SK-N-SH treated with all-trans-retinoic acid at 6 μM for 48 hours (cell line): Measurements from ENCODE around the gene HSPA9.

ENCODE experiments used
- ATAC-seq: fragments of 200-7000 bp; cut with Tn5 transposase; 3 replicates; pipeline ENCODE4 v1.9.1; 2020; ENCODE audit warnings: mild to moderate bottlenecking, moderate library complexity
- ARNTL ChIP-seq: fragments of 450-650 bp; formaldehyde crosslinking; IDR thresholded peaks from 2 replicates; pipeline ENCODE4 v1.5.0; 2020; ENCODE audit warnings: low read depth, mild to moderate bottlenecking, moderate library complexity, borderline replicate concordance
- BACH2 ChIP-seq: fragments of 250-450 bp; sonication (Bioruptor Pico); IDR thresholded peaks from 2 replicates; pipeline ENCODE4 v1.9.0; 2021; ENCODE audit warnings: mild to moderate bottlenecking, borderline replicate concordance
- CREB5 ChIP-seq: fragments of 250-450 bp; sonication (Bioruptor Pico); IDR thresholded peaks from 2 replicates; pipeline ENCODE4 v1.5.1; 2020; ENCODE audit warnings: low read depth, mild to moderate bottlenecking, moderate library complexity
- CSDC2 ChIP-seq: fragments of 250-450 bp; sonication (Bioruptor Pico); IDR thresholded peaks from 2 replicates; pipeline ENCODE4 v1.5.0; 2020; ENCODE audit warnings: mild to moderate bottlenecking, moderate library complexity
- ESRRG ChIP-seq: fragments of 250-450 bp; sonication (Bioruptor Pico); IDR thresholded peaks from 2 replicates; pipeline ENCODE4 v1.6.1; 2021; ENCODE audit warnings: mild to moderate bottlenecking
- ISL1 ChIP-seq: fragments of 250-450 bp; sonication (Bioruptor Pico); IDR thresholded peaks from 2 replicates; pipeline ENCODE4 v2.1.2; 2022; ENCODE audit warnings: mild to moderate bottlenecking, moderate library complexity
- OSR1 ChIP-seq: fragments of 250-450 bp; sonication (Bioruptor Pico); IDR thresholded peaks from 2 replicates; pipeline ENCODE4 v1.8.0; 2022; ENCODE audit warnings: moderate library complexity, mild to moderate bottlenecking, inconsistent platforms
- POU6F1 ChIP-seq: fragments of 250-450 bp; sonication (Bioruptor Pico); IDR thresholded peaks from 2 replicates; pipeline ENCODE4 v1.8.0; 2021; ENCODE audit warnings: low read depth, mild to moderate bottlenecking, moderate library complexity, borderline replicate concordance
- PPARA ChIP-seq: fragments of 250-450 bp; sonication (Bioruptor Pico); IDR thresholded peaks from 2 replicates; pipeline ENCODE4 v1.5.0; 2020; ENCODE audit warnings: mild to moderate bottlenecking, borderline replicate concordance
- RARB ChIP-seq: fragments of 250-450 bp; sonication (Bioruptor Pico); IDR thresholded peaks from 2 replicates; pipeline ENCODE4 v1.8.0; 2021; ENCODE audit warnings: mild to moderate bottlenecking, moderate library complexity
- SNAI2 ChIP-seq: fragments of 250-450 bp; sonication (Bioruptor Pico); IDR thresholded peaks from 2 replicates; pipeline ENCODE4 v1.5.0; 2020; ENCODE audit warnings: mild to moderate bottlenecking, moderate library complexity
- TCF4 ChIP-seq: fragments of 250-450 bp; sonication (Bioruptor Pico); IDR thresholded peaks from 2 replicates; pipeline ENCODE4 v1.8.0; 2021; ENCODE audit warnings: mild to moderate bottlenecking, moderate library complexity, borderline replicate concordance
- TOX ChIP-seq: fragments of 250-450 bp; sonication (Bioruptor Pico); IDR thresholded peaks from 2 replicates; pipeline ENCODE4 v1.8.0; 2021; ENCODE audit warnings: mild to moderate bottlenecking, moderate library complexity, borderline replicate concordance
- TSHZ2 ChIP-seq: fragments of 250-450 bp; sonication (Bioruptor Pico); IDR thresholded peaks from 2 replicates; pipeline ENCODE4 v1.5.0; 2020; ENCODE audit warnings: mild to moderate bottlenecking, moderate library complexity
- ZC3H10 ChIP-seq: fragments of 250-450 bp; sonication (Bioruptor Pico); IDR thresholded peaks from 2 replicates; pipeline ENCODE4 v1.5.1; 2021; ENCODE audit warnings: mild to moderate bottlenecking, moderate library complexity
- ZFP3 ChIP-seq: fragments of 250-450 bp; sonication (Bioruptor Pico); IDR thresholded peaks from 2 replicates; pipeline ENCODE4 v1.5.0; 2020; ENCODE audit warnings: mild to moderate bottlenecking, moderate library complexity
- ZFP30 ChIP-seq: fragments of 450-650 bp; formaldehyde crosslinking; IDR thresholded peaks from 2 replicates; pipeline ENCODE4 v1.5.0; 2022; ENCODE audit warnings: mild to moderate bottlenecking, moderate library complexity
- ZNF565 ChIP-seq: fragments of 450-650 bp; formaldehyde crosslinking; conservative IDR thresholded peaks from 2 replicates; pipeline ENCODE4 v1.5.0; 2020; ENCODE audit warnings: low read depth, mild to moderate bottlenecking, moderate library complexity
- ZNF70 ChIP-seq: fragments of 450-650 bp; formaldehyde crosslinking; IDR thresholded peaks from 2 replicates; pipeline ENCODE4 v1.5.0; 2020; ENCODE audit warnings: mild to moderate bottlenecking, moderate library complexity
- ZNF8 ChIP-seq: fragments of 450-650 bp; formaldehyde crosslinking; IDR thresholded peaks from 2 replicates; pipeline ENCODE4 v1.5.0; 2020; ENCODE audit warnings: mild to moderate bottlenecking, moderate library complexity
- TF ChIP-seq, protein P1 (sequence below): fragments of 250-450 bp; sonication (Bioruptor Pico); IDR thresholded peaks from 2 replicates; pipeline ENCODE4 v1.8.0; 2020; ENCODE audit warnings: mild to moderate bottlenecking, moderate library complexity, borderline replicate concordance

The HSPA9 gene

DNA sequence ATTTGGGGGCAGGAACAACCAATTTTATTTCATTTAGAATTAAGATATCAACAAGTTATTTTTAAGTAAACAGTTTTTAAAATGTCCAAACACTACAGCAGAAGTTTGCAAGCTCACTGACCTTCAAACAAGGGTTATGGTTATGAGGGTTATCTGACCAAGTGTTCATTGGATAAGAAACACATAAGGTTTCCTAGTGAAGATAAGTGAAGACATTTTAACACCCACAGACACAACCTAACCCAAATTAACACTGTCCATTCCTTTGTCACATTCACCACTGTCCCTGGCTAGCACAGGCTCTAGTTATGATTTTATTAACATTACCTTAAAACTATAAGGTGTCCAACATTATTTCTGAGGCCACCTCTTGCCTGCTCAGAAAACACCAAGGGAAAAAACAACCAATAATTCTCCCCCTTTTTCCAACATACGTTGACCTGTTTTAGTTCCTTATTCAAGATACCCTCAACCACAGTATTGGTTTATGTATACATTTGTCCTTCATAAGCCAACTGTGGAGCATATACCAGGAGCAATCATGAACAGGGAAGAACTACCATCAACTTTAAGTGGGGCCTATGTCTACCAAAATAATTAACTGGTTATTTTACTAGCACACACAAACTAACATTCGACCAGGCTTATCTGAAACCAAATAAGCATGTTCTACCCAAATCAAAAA, 36.1 kb downstream of the HSPA9 start (continued):
- TF ChIP-seq SNAI2 (CRISPR knock-in tag) = no peak
- TF ChIP-seq, protein P1, sequence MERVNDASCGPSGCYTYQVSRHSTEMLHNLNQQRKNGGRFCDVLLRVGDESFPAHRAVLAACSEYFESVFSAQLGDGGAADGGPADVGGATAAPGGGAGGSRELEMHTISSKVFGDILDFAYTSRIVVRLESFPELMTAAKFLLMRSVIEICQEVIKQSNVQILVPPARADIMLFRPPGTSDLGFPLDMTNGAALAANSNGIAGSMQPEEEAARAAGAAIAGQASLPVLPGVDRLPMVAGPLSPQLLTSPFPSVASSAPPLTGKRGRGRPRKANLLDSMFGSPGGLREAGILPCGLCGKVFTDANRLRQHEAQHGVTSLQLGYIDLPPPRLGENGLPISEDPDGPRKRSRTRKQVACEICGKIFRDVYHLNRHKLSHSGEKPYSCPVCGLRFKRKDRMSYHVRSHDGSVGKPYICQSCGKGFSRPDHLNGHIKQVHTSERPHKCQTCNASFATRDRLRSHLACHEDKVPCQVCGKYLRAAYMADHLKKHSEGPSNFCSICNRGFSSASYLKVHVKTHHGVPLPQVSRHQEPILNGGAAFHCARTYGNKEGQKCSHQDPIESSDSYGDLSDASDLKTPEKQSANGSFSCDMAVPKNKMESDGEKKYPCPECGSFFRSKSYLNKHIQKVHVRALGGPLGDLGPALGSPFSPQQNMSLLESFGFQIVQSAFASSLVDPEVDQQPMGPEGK (CRISPR knock-in tag) = no peak
- TF ChIP-seq, all 23 proteins: peak for 0

DNA sequence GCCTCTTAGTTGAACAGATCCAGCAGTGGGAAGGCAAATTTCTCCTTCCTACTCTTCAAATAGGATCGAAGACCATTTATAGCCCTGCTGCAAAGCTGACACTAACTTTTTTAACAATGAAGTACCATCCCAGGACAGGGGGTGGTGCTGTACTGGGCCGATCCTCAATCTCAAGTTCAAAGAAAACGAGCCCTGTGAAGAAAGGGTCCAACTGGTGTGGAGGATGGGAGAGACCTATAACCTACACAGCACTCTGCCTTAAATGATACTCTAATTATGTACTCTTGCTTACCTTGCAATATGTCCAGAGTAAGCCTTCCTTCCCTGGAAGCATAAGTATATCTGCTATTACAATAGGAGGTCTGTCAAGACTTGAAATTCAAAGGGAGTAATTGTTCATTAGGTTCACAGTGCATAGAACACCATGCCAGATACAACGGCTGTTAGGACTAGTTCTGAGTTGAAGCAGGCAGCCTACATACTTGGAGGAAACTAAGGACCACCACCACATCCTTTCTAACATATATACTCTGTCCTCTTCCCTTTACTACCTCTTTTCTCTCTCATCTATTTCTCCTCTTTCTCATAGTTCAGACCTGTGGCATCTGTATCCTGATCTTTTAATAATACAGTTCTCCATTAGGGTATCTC, 38.4 kb downstream of the HSPA9 start:
- ATAC-seq = peak; percentile 75
- TF ChIP-seq TSHZ2 (CRISPR knock-in tag) (no peak), ARNTL (CRISPR knock-in tag) (no peak), PPARA (CRISPR knock-in tag) (no peak), ZNF70 (no peak), TOX (CRISPR knock-in tag) (no peak), ISL1 (no peak), CREB5 (CRISPR knock-in tag) (no peak), SNAI2 (CRISPR knock-in tag) (no peak), ZNF8 (no peak), ESRRG (no peak), TCF4 (CRISPR knock-in tag) (no peak), ZNF565 (no peak), ZFP30 (CRISPR knock-in tag) (no peak)
- TF ChIP-seq, protein P1 (CRISPR knock-in tag) = no peak

DNA sequence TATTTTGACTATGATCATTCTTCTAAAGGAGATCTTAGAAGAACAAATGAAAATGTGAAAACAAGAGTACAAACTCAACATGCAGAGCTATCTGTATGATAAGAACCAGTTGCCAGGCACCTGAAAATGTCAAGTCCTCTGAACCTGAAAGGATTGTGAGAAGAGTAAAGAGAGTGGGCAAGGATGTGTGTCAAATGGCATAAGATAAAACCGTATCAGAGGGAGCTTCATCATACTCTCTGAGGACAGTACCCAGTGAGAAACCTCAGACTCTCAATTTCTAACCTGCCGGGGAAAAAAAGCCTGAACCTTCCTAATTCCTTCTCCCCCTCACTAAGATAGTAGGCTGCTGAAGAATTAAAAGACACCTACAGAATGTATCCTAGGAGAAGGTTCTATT, 39.0 kb downstream of the HSPA9 start:
- TF ChIP-seq ZNF70 (no peak), ZFP30 (CRISPR knock-in tag) (no peak), POU6F1 (no peak), ZNF565 (no peak), ZFP3 (CRISPR knock-in tag) (no peak), ZC3H10 (CRISPR knock-in tag) (no peak), ESRRG (no peak), ARNTL (CRISPR knock-in tag) (no peak), PPARA (CRISPR knock-in tag) (no peak), CSDC2 (no peak), TCF4 (CRISPR knock-in tag) (no peak), OSR1 (no peak), BACH2 (no peak), RARB (CRISPR knock-in tag) (no peak), SNAI2 (CRISPR knock-in tag) (no peak)
- TF ChIP-seq, protein P1 (CRISPR knock-in tag) = no peak
- no peak for ATAC-seq
